ENCODE data around the gene PCDHGB4.
"Not testable (repeated sequence)": the region's sequence is repeated elsewhere in the genome, so short reads cannot be mapped to it uniquely, and the experiment has no call there.

The PCDHGB4 gene

DNA sequence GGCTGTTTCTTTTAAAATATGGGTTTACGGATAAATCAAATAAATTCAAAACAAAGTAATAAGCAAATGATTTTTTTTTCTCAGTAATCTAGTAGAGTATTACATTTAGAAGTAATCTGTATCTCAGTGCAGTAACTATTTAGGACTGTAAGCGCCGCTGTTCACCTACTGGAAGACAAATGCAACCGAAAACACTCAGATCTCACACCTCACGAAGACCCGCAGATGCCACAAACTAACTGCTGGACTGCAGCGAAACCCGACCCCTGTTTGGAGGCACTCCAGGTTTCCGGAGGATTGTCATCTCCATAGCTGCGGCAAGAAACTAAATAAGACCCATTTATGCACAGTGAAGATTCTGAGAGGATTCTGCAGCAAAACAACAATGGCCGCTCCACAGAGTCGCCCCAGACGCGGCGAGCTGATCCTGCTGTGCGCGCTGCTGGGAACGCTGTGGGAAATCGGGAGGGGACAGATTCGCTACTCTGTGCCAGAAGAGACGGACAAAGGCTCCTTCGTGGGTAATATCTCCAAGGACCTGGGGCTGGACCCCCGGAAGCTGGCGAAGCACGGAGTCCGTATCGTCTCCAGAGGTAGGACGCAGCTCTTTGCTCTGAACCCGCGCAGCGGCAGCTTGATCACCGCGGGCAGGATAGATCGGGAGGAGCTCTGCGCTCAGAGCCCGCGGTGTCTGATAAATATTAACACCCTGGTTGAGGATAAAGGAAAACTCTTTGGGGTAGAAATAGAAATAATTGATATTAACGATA is 5.1 kb downstream of the PCDHGB4 start, which contains the start of gene PCDHGA8:
Gene PCDHGA8, plus strand, starts transcription at position 205 of the 770 bp plus-strand sequence. Its CDS starts 181 bp downstream, at position 386.
- Histone ChIP-seq H3K27ac (ENCODE audit: low read length) (no peak within 1 kb of the TSS), H3K4me1 (ENCODE audit: insufficient read depth, low read length) (no peaks in the 10 kb centered on the region), H3K36me3 (ENCODE audit: insufficient read depth, low read length) (no peaks in the 10 kb centered on the region), H3K79me2 (ENCODE audit: insufficient read depth, low read length) (no peaks in the 10 kb centered on the region), H3K4me3 (ENCODE audit: low read depth in 1 of 2, low read length in 2 of 2) (no peak within 1 kb of the TSS), H3K9ac (ENCODE audit: low read depth, low read length) (no peak within 1 kb of the TSS), H4K20me1 (ENCODE audit: insufficient read depth, low read length) (no peaks in the 10 kb centered on the region), H3K27me3 (ENCODE audit: insufficient read depth, low read length, poor library complexity) (no peaks in the 10 kb centered on the region), H3K9me3 (ENCODE audit: insufficient read depth, low read length, severe bottlenecking) (no peaks in the 10 kb centered on the region), H2AFZ (ENCODE audit: low read depth, low read length) (no peak within 1 kb of the TSS), H3K4me2 (ENCODE audit: insufficient read depth, low read length) (no peak within 1 kb of the TSS)
- DNase-seq (no peak), ATAC-seq (ENCODE audit: insufficient read depth, low read depth) (no peak)
- TF ChIP-seq EZH2 (IDR thresholded peaks at IDR 0.05; ENCODE audit: borderline replicate concordance, low read depth, low read length, severe bottlenecking) = no peak
- TF ChIP-seq, protein P1, sequence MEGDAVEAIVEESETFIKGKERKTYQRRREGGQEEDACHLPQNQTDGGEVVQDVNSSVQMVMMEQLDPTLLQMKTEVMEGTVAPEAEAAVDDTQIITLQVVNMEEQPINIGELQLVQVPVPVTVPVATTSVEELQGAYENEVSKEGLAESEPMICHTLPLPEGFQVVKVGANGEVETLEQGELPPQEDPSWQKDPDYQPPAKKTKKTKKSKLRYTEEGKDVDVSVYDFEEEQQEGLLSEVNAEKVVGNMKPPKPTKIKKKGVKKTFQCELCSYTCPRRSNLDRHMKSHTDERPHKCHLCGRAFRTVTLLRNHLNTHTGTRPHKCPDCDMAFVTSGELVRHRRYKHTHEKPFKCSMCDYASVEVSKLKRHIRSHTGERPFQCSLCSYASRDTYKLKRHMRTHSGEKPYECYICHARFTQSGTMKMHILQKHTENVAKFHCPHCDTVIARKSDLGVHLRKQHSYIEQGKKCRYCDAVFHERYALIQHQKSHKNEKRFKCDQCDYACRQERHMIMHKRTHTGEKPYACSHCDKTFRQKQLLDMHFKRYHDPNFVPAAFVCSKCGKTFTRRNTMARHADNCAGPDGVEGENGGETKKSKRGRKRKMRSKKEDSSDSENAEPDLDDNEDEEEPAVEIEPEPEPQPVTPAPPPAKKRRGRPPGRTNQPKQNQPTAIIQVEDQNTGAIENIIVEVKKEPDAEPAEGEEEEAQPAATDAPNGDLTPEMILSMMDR (IDR thresholded peaks at IDR 0.05; ENCODE audit: borderline replicate concordance, extremely low read depth, low read length, poor library complexity, severe bottlenecking) = no peak

DNA sequence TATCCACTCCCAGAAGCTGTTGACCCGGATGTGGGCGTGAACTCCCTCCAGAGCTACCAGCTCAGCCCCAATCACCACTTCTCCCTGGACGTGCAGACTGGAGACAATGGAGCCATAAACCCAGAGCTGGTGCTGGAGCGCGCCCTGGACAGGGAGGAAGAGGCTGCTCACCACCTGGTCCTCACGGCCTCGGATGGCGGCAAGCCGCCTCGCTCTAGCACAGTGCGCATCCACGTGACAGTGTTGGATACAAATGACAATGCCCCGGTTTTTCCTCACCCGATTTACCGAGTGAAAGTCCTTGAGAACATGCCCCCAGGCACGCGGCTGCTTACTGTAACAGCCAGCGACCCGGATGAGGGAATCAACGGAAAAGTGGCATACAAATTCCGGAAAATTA is 5.8 kb downstream of the PCDHGB4 start:
- no peaks in the 10 kb centered on the region for H3K4me1 ChIP-seq (ENCODE audit: insufficient read depth, low read length)
- H3K4me2 ChIP-seq (ENCODE audit: insufficient read depth, low read length) = no peak overlapping the region
- H2AFZ ChIP-seq (ENCODE audit: low read depth, low read length) = no peak overlapping the region
- no peak overlapping the region for H3K9ac ChIP-seq (ENCODE audit: low read depth, low read length)
- no peak overlapping the region for H3K4me3 ChIP-seq (ENCODE audit: low read depth in 1 of 2, low read length in 2 of 2)
- H3K36me3 ChIP-seq (ENCODE audit: insufficient read depth, low read length) = no peaks in the 10 kb centered on the region
- ATAC-seq (ENCODE audit: insufficient read depth, low read depth) (no peak), DNase-seq (no peak)
- H3K27ac ChIP-seq (ENCODE audit: low read length) = no peak overlapping the region
- H3K9me3 ChIP-seq (ENCODE audit: insufficient read depth, low read length, severe bottlenecking) = no peaks in the 10 kb centered on the region
- H4K20me1 ChIP-seq (ENCODE audit: insufficient read depth, low read length) = no peaks in the 10 kb centered on the region
- TF ChIP-seq, protein P1 (IDR thresholded peaks at IDR 0.05; ENCODE audit: borderline replicate concordance, extremely low read depth, low read length, poor library complexity, severe bottlenecking) = no peak
- TF ChIP-seq EZH2 (IDR thresholded peaks at IDR 0.05; ENCODE audit: borderline replicate concordance, low read depth, low read length, severe bottlenecking) = no peak
- H3K27me3 ChIP-seq (ENCODE audit: insufficient read depth, low read length, poor library complexity) = no peaks in the 10 kb centered on the region
- H3K79me2 ChIP-seq (ENCODE audit: insufficient read depth, low read length) = no peaks in the 10 kb centered on the region

DNA sequence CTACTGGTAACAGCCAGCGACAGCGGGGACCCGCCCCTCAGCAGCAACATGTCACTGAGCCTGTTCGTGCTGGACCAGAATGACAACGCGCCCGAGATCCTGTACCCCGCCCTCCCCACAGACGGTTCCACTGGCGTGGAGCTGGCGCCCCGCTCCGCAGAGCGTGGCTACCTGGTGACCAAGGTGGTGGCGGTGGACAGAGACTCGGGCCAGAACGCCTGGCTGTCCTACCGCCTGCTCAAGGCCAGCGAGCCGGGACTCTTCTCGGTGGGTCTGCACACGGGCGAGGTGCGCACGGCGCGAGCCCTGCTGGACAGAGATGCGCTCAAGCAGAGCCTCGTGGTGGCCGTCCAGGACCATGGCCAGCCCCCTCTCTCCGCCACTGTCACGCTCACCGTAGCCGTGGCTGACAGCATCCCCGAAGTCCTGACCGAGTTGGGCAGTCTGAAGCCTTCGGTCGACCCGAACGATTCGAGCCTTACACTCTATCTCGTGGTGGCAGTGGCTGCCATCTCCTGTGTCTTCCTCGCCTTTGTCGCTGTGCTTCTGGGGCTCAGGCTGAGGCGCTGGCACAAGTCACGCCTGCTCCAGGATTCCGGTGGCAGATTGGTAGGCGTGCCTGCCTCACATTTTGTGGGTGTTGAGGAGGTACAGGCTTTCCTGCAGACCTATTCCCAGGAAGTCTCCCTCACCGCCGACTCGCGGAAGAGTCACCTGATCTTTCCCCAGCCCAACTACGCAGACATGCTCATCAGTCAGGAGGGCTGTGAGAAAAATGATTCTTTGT is 7.1 kb downstream of the PCDHGB4 start:
- not testable (repeated sequence) for H3K4me1 ChIP-seq (ENCODE audit: insufficient read depth, low read length); H3K27ac ChIP-seq (ENCODE audit: low read length); H3K9ac ChIP-seq (ENCODE audit: low read depth, low read length); H4K20me1 ChIP-seq (ENCODE audit: insufficient read depth, low read length); DNase-seq; H3K4me3 ChIP-seq (ENCODE audit: low read depth in 1 of 2, low read length in 2 of 2); ATAC-seq (ENCODE audit: insufficient read depth, low read depth); H3K79me2 ChIP-seq (ENCODE audit: insufficient read depth, low read length); H3K36me3 ChIP-seq (ENCODE audit: insufficient read depth, low read length); H2AFZ ChIP-seq (ENCODE audit: low read depth, low read length); H3K27me3 ChIP-seq (ENCODE audit: insufficient read depth, low read length, poor library complexity); H3K4me2 ChIP-seq (ENCODE audit: insufficient read depth, low read length); H3K9me3 ChIP-seq (ENCODE audit: insufficient read depth, low read length, severe bottlenecking)

Measured in DND-41 (cell line).